GM18858 (cell line): ENCODE measurements around the gene RGS3.
"Not testable (repeated sequence)": the region's sequence is repeated elsewhere in the genome, so short reads cannot be mapped to it uniquely, and the experiment has no call there.

Source experiments
- ATAC-seq: cut with Tn5 transposase; IDR thresholded peaks from one replicate; pipeline ENCODE4 v1.9.1; 2021; ENCODE audit not compliant: unreplicated experiment

RGS3 gene

DNA sequence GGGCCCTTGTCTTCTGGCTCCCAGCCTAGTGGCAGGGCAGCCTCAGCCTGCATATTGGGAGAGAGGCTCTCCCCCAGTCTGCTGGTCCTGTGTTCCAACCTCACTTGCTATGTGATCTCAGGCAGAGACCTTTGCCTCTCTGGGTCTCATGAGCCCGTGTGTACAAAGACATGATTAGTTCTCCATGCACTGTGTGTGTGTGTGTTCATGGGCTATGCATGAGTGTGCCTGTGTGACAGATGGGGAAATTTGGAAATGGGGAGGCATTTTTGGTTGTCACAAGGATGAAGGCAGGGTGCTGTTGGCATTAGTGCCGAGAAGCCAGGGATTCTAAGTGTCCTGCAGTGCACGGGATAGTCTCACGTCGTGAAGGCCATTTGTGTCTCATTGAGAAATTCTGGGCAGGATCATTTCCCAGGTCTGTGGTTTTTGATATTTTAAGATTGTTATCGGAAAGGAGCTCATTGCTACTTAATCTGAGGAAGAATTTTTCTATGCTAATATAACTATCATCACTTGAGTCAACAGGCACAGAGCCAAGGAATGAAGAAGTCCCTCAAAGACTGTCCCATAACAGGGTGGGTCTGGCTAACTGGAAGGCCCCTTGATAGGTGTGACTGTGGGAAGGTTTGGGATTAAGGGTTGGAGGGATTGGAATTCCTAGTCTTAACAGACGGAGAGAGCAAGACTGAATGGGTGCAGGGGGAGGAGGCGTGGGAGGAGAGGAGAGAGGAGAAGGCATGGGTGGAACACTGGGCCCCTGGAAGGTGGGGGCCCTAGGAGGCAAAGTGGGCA, 168.5 kb downstream of the RGS3 start:
- no peak for ATAC-seq

GRCh38 chr9:113632776-113633590, 169.5 kb downstream of the RGS3 start:
- no peak for ATAC-seq

DNA sequence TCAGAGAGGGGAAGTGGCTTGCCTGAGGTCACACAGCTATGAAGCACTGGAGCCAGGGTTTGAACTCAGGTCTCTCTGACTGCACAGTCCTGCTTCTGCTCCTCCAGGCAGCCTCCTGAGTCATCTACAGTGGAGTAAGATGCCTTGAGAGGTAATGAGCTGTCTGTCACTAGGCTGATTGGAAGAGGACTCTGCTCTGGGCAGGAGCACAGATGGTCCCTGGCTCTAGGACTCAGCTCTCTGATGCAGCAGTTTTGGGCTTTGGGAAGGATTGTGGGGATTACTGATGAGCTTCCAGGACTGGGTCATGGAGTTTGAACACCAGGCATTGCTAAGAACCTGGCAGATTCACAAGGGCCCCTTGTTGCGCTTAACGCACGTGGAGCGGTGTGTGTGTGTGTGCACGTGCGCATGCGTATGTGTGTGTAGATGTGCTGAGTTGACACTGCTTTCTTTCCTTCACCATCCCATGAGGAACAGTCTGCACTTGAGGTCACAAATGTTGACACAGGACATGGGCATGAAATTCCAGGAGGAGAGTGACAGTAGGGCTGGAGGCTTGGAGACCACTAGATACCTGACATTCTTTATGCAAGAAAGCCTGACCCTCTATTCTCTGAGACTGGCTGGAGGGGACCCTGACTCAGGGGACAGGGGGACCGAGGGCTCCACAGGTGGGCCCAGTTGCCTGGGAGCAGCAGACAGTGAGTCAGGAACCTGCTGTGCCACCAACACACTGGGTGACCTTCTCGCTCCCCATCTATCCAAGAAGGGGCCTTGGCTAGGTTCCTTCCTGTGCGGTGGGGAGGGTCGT, 170.5 kb downstream of the RGS3 start:
- no peak for ATAC-seq

DNA sequence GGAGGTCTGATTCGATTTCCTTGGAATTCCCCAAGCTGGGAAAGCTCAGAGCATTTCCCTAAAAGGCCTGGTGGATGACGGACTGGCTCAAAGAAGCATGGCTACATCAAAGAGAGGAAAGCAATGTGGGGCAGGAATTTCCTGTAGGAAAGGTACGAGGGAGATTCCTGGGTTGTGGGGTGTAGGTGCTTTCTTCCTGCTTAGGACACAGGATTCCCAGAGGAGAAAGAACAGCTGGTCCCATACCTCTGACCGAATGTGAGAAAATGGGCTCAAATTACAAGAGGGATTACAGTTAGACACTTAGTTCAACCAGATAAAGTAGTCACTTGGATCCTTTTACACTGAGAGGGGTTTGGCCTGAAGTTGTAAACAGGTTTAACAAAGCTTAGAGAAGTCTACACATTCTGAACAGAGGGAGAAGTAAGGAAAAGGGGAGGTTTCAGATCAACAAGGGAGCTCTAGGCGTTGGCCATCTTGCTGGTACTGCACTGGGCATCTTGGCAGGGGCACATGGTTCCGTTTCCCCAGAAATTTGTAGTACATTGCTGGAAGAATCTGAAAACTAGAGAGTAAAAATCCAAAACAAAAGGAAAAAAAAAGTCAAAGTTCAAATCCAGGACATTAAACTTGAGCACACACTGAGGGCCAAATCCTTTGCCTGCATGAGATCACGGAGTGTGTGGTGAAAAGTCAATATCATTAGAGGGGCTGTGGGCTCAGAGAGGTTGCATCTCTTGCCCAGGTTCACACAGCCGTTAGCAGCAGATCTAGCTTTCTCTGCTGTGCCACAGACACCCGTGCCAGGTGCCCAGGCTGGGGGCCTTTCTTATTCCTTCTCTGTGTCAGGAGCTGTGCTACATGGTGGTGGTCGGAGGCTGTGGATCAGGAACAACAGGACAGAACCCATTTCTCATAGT, 171.3 kb downstream of the RGS3 start:
- ATAC-seq: no peak

GRCh38 chr9:113635586-113635985, 172.1 kb downstream of the RGS3 start:
- no peak for ATAC-seq

DNA sequence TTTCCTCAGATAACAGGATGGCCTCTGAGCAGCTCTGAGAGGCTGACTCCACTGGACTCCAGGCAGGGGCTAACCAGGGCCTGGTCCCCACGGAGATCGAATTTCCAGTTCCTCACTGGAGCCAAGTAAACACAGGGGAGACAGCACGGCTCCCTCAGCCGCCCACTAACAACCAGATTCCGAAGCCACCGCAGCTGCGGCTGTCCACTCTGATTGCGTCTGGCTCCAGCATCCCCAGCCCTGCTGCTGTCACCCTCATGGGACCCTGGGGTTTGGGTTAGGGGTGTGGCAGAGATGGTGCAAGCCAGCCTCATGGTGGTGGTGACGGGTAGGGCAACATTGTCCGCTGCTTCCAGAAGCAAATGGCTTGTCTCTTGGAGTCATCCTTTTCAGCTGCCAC, 172.6 kb downstream of the RGS3 start:
- no peak for ATAC-seq

DNA sequence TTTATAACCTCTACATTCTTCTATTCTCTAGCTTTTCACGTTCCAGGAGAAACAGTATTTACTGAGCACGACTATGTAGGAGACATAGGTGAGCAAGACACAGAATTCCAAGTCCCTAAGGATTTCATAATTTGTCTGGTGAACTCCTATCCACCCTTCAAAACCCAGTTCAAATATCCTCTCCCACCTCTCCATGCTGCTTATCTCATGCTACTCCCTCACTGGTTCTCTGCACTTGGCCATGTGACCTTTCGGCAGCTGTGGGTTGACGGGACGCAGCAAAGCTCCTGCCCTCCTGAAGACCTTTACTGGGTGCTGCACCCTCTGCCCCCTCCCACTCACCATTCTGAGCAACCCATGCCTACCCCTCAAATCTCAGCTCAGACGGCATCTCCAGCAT, 173.2 kb downstream of the RGS3 start:
- ATAC-seq: no peak

- no peak for ATAC-seq
Measured at GRCh38 chr9:113638490-113638889, 175.0 kb downstream of the RGS3 start.

DNA sequence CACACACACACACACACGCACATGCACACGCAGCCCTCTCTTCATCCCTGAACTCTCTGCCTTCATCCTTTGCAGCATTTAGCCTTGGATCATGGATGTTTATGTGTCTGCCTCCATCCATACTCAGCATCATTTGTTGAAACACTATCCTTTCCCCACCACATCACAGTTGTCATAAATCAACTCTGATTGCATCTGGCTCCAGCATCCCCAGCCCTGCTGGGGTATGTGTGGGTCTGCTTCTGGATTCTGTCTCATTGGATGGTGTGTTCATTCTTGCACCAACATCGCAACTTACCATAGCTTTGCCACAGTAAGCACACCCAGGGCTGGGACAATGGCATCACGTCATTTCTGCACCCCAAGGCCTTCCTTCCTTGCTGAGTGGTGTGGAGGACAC, 175.4 kb downstream of the RGS3 start:
- no peak for ATAC-seq

DNA sequence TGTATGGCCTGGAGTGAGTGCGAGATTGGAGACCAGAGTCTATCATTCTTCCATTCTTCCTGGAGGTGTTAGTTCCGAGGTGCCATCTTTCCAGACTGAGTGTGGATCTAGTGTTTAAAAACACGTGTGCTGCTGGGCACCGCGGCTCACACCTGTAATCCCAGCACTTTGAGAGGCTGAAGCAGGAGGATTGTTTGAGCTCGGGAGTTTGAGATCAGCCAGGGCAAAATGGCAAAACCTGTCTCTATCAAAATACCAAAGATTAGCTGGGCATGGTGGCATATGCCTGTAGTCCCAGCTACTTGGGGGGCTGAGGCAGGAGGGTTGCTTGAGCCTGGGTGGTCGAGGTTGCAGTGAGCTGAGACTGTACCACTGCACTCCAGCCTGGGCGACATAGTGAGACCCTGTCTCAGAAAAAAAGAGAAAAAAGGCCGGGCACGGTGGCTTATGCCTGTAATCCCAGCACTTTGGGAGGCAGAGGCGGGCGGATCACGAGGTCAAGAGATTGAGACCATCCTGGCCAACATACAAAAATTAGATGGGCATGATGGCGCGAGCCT, 176.0 kb downstream of the RGS3 start:
- ATAC-seq: not testable (repeated sequence)

DNA sequence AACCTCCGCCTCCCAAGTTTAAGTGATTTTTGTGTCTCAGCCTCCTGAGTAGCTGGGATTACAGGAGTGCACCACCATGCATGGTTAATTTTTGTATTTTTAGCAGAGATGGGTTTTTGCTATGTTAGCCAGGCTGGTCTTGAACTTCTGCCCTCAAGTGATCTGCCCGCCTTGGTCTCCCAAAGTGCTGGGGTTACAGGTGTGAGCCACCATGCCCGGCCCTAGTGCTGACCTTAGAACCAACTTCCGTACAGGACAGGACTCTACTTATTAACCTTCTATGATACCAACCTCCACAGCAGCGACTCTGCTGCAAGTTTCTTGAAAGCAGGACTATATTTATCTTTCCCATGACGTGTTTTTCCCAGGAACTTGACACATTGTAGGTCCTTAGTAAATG, 176.9 kb downstream of the RGS3 start:
- ATAC-seq: no peak

DNA sequence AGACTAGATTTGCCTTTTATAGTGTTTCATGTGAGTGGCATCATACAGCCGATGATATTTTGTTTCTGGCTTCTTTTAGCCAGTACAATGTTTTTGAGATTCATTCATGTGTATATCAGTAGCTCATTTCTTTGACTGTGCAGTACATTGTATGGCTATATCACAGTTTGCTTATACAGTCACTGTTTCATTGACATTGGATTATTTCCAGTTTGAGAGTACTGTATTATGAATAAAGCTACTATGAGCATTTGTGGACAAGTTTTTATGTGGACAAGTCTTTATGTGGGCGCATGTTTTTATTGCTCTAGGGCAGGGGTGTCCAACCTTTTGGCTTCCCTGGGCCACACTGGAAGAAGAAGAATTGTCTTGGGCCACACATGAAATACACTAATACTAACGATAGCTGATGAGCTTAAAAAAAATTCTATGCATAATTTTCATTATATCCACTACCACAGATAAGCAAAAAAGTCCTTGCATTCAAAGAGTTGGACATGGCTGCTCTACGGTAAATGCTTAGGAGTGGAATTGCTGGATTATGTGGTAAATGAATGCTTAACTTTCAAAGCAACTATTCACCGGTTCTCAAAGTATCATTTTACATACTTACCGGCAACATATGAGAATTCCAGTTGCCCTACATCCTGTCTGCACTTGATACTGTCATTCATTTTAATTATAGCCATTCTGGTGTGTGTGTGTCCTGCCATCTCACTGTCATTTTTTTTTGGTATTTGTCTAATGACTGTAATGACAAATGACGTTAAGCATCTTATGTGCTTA, 177.8 kb downstream of the RGS3 start:
- ATAC-seq: no peak

GRCh38 chr9:113644321-113644720, 180.8 kb downstream of the RGS3 start:
- ATAC-seq: no peak

- no peak for ATAC-seq
Measured at GRCh38 chr9:113645227-113645977, 181.9 kb downstream of the RGS3 start.

GRCh38 chr9:113645978-113646253, 182.4 kb downstream of the RGS3 start:
- ATAC-seq: no peak

DNA sequence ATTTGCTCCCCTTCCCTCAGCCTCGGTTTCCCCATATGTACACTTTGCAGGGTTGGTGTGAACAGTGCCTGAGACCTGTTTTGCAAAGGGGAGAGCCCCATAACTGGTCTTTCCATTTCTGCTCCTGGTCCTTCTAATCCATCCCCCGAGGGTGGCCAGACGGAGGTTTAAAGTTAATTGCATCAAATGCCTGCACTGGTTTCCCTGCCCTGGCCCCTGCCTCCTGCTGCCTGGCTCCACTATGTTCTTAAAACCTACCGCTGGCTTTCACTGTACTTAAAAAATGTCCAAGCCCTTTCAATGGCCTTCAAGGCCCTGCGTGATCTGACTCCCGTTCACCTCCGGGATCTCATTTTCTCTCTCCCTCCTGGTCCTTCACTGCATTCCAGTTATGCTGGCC, 183.0 kb downstream of the RGS3 start:
- ATAC-seq: no peak
